NCI-H510A (cell line): Measurements from ENCODE around the gene ATP6V1F.
A peak's percentile ranks its signal among the peaks of the same experiment; 100 is the strongest.

Experiments used
- DNase-seq: peaks from one replicate; lab custom pipeline; 2025; lab: John Stamatoyannopoulos, UW

ATP6V1F gene

GRCh38 chr7:128884561-128885369, 22.1 kb downstream of the ATP6V1F start:
- DNase-seq = no peak

DNA sequence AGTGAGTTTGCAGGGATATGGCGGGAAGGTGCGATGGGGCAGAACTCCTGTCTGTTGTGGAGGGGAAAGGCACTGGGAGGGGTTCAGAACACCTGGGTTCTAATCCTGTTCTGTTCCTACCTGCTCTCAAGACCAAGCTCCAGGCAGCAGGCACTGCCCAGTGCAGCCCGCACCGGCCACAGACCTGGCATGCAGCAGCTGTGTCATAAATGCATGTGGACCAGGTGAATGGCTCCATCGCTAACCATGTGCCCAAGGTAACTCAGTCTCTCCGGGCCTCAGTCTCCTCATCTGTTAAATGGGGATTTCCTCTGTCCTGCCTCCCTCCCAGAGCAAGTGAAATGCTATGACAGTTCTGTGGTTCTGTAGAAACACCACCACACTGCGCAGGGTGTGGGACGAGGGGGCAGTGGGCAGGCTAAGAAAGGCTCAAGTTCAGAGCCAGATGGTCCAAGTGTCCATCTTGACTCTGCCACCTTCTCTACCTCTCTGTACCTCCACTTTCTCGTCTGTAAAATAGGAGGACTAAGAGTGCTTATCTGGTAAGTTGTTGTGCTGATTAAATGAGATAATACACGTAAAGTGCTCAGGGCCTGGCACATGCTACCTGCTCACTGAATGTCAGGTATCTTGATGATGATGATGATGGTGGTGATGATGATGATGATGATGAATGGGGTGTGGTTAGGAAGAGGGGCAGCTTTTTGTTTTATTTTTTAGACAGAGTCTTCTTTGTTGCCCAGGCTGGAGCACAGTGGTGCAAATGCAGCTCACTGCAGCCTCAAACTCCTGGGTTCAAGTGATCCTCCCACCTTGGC, 22.9 kb downstream of the ATP6V1F start:
- DNase-seq = no peak

DNA sequence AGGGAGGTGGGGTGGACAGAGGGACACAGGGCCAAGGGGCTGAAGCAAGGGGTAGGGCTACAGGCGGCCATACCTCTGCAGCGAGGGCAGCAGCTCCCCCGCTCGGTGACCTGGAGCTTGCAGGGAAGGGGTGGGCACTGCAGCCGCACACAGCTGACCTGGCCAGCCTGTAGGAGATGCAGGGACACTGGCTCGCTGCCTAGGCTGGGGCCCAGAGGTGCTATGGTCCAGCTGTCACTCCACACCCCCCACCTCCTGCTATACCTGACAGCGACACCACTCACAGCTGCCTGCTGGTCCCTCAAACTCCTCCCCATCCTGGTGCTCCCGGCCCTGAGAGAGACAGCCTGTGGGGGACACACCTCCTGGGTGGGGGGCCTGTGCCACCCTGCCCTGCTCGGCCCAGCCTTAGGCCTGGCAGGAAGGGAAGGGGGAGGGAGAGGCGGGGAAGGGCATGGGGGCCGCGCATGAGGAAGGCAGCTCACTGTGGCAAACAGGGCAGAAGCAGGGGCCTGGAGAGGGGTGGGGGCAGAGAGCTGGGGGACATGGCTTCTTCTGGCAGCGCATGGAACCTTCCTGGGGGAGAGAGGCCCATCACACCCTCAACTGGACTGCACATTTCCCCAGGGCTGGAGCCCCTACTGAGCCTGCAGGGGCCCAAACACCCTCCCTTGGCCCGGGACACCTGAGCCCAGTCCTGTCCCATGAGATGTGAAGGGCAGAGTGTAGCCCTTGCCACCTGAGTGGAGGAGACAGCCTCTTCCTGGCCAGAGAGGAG, 23.9 kb downstream of the ATP6V1F start:
- no peak for DNase-seq

GRCh38 chr7:128887169-128888038, 24.7 kb downstream of the ATP6V1F start:
- no peak for DNase-seq

- DNase-seq = no peak
Measured at GRCh38 chr7:128888039-128888755, 25.5 kb downstream of the ATP6V1F start.

DNA sequence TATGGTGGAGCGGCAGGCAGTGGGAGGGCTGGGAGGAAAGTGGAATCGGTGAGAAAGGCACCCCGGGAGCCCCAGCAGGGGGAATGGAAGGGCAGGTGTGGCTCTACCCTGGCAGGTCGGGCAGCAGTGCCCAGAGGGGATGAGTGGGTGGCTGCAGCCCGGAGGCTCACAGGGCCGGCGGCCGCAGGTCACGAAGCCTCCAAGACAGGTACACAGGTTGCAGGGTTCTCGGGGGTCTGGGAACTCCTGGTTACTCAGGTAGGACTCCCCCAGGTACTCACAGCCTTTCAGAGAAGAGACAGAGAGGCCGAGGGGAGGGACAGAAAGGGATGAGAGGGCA, 26.1 kb downstream of the ATP6V1F start:
- DNase-seq = no peak

DNA sequence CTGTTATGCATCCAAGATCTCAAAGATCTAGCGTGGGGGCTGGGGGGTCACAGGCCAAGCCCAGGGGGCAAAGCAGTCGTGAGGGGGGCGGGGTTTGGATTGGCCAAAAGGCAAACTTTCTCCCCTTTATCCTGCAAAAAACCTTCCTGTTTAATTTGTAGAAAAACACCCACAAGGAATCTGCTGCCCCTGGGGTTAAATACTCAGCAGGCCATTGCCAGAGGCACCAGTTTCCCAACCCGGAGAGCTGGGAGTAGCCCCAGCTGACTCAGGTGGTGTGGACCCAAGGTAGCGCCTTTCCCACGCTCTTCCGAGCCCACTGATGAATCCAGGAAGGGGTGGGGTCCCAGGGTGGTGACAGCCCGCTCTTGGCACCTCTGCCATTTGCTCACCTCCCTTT, 26.5 kb downstream of the ATP6V1F start:
- DNase-seq = no peak

- no peak for DNase-seq
Measured at GRCh38 chr7:128890306-128891109, 27.9 kb downstream of the ATP6V1F start.

DNA sequence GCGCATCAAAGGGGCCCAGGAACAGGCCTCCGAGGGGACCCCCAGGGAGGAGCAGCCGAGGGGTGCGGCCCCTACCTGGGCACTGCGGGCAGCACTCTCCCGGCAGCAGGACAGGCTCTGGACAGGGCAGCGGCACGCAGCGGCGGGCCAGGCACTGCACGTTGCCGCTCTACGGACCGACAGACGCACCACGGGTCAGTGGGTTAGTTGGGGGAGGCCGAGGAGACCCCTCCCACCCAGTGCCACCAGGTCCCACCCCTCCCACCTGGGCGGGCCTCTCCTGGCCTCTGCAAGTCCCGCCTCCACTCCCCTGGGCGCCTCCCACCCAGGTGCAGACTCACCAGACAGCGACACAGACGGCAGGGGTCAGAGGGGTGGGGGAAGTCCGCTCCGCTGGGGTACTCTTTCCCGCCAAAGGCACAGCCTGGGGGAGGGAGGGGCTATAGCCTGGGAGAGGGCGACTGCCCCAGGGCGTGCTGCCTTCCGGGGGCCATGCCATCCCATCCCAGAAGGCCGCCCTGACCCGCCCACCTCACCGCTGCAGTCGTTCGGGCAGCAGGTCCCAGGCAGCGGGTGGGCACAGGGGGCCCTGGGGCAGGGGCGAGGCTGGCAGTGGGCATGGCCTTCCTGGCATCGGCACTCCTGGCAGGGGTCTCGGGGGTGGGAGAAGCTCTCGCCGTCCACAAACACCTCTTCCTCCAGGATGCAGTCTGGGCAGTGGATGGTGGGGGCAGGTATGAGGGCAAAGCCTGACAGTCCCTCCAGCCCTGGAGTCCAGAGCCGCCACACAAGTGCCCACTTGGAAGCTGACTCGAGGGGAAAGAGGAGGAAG, 28.7 kb downstream of the ATP6V1F start:
- DNase-seq = peak; percentile 49

GRCh38 chr7:128891942-128892269, 29.2 kb downstream of the ATP6V1F start:
- DNase-seq = no peak

DNA sequence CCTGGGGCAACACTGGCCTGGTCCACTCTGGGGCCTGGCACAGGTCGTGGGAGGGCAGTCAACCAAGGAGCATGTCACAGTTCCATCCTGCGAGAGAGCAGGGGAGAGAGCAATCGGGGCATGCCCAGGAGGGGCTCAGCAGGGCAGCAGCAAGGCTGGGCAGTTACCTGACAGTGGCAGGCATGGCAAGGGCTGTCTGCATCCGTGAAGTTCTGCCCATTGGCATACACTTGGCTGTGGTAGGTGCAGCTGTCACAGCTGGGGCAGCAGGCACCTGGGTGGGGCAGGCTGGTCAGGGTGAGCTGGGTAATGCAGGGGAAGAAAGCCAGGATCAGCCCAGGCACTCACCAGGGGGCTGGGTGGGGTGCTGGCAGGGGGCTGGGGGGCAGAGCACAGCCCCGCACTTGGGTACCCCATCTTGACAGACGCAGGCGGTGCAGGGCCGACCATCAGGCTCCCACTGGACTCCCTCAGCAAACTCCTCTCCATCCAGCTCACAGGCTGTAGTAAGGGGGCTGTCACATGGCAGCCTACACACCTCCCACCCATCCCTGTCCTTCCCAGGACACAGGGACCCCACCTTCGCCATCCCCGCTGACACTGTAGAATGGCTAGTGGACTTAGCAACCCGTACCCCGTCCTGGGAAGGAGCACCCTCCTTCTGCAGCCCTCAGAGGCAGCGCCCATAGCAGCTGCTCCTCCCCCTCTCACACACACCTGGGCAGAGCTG, 30.0 kb downstream of the ATP6V1F start:
- DNase-seq = no peak

DNA sequence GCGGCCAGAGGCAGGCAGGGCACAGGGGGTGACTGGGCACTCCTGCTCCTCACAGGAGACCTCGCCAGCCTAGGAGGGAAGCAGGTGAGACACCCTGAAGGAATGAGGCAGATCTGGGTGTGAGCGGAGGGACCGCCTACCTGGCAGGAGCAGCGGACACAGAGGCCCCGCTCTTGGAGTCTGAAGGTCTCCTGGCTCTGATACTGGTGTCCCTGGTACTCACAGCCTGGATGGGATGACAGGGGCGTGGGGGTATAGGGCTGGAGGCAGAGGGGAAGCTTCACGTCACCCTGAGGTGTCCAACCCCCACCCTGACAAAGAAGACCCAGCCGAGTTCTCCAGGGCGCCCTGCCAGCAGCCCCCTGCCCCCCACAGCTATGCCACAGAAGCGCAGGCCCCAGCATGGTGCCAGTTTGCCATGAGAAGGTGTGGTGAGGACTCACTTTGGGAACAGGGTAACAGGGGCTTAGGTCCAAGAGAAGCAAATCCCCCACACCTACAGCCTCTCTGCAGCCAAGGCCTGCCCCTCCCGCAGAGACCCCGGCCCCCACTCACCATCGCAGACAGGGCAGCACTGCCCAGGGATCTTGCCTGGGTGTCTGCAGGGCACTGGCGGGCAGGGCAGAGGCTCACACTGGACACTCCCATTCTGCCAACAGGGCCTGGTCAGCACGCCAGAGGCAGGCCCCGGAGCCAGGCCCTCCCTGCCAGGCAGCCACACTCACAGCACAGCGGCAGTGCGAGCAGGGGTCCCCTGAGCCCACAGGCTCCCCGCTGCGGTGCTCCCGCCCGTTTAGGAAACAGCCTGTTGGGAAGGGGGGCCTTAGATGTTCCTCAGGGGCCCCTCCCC, 30.8 kb downstream of the ATP6V1F start:
- no peak for DNase-seq

- DNase-seq = no peak
Measured at GRCh38 chr7:128894101-128894440, 31.4 kb downstream of the ATP6V1F start.

- DNase-seq = no peak
Measured at GRCh38 chr7:128895320-128895719, 32.7 kb downstream of the ATP6V1F start.

- no peak for DNase-seq
Measured at GRCh38 chr7:128899392-128899791, 36.7 kb downstream of the ATP6V1F start.

DNA sequence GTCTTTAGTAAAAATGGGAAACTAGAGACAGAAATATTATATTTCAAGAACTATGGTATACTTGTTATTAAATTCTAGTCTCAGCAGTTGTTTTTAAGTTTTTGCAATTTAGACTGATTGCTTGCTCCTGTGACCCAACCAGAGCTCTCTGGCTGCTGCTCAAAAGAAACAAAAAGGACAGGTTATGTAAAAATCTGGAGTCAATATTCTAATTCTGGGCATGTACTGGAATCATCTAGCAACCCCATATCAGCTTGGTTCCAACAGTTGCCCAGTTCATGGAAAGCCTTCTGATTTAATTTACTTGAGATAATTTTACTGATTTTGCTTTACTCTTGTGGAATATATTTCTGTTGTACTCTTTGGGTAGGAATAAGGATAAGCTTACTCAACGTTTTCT, 37.6 kb downstream of the ATP6V1F start:
- no peak for DNase-seq

DNA sequence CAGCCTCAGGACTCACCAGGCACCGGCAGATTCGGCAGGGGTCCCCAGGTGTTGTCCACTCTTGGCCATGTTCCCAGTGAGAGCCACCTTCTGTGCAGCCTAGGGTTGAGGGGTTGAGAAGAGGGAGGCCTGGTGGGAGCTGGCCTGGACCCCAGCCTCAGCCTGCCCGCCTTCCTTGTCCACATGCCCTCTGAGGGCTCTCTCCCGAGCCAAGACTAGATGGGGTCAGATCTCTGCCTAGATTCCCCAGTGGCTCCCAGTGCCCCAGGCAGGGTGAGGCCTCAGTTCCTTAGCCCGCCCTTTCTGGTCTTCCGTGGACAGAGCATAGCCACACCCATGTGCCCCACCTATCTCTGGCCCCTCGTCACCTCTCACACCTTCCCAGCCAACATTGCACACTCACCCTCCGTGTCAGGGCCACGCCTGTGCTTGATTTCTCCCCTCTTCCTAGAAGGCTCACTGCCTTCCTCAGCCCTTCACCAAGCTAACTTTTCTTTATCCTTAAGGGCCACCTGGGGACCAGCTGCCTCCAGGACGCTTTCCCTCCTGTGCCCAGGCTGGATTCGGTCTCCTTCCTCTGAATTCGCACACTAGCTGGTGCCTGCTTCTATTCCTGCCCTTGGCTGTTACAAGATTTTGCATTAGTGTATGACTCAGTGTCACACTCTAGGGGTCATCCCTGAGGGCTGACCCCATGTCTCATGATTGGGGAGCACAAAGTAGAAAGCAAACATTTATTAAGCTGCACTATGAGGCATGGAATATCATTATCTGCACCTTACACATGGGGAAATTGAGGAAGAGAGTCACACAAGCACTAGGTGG, 40.3 kb downstream of the ATP6V1F start:
- DNase-seq = no peak
